CD4-positive, alpha-beta T cell treated with Interleukin-6 for 4 hours (primary cell): ENCODE results near the gene CCDC12.

ENCODE experiments used
- DNase-seq: peaks from one replicate; pipeline ENCODE4 v3.0.0-alpha.2; 2020; ENCODE audit warnings: mixed read lengths

Gene CCDC12

DNA sequence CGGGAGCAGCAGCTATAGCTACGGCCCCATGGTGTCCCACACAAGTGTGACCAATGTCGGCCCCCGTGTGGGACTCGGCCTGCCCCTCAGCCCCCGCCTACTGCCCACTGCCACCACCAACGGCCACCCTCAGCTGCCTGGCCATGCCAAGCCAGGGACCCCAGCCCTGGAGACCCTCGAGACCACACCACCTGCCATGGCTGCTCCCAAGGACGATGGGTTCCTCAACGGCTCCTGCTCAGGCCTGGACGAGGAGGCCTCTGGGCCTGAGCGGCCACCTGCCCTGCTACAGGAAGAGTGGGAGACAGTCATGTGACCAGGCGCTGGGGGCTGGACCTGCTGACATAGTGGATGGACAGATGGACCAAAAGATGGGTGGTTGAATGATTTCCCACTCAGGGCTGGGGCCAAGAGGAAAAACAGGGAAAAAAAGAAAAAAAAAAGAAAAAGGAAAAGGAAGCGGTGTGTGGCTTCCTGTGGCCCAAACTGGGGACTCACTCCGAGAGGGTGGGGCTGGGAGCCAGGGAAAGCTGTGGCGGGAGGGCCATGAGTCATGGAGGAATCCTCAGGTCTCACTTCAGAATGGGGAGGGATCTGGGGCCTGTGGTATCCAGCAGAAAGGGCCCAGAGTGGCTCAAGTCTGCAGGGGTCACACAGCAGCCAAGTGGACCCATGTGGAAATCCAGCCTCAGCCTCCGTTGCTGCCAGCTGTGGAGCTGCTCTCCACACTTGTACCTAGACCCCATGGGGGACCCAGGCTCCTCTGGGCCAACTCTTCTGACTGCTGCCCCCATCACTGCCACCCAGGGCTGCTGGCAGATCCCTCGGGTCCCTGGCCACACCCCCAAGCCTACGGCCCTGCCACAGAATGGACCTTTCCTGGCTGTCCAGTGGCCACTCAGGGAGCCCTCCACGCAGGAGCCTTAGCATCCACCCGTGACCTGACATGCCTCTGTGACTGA lies 72.9 kb downstream of the CCDC12 start:
- DNase-seq, result no peak

DNA sequence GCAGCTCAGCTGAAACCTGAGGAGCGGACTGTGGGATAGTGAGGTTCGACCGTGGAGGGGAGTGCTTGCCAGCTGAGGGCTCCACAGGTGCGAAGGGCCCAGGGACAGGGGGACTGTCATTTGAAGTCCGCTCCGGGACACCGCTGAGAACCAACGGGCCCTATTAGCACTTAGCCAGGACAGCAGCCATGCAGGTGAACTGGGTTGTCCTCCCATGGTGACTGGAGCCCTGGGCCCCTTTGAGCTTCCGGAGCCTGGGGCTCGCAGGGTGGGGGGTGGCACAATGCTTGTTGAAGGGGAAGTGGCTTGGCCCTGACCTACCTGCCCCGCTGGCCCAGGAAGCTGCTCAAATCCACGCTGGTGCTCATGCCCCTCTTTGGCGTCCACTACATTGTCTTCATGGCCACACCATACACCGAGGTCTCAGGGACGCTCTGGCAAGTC lies 74.3 kb downstream of the CCDC12 start:
- no peak for DNase-seq

DNA sequence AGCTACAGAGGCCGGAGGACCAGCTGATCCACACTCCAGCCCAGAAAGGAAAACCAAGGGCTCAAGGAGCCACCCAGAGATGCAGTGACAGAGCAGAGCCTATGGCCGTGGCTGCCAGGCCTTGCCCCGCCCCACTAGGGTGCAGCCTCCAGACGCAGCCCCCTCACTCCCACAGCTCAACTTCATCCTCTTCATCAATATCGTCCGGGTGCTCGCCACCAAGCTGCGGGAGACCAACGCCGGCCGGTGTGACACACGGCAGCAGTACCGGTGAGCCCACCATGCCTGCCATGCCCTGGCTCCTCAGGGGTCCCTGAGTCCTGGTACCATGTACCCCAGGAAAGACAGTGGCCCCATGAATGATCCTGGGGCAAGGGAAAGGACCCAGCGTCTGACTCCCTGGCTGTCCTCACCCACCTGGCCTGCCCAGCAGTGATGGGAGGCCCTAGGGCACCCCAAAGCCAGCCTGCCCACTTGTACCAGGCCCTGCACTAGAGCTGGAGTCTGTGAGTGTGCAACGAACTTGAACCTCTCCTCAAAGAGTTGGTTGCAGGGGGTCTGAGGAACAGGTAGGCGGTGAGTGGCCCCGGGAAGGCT lies 74.9 kb downstream of the CCDC12 start:
- DNase-seq, result no peak

DNA sequence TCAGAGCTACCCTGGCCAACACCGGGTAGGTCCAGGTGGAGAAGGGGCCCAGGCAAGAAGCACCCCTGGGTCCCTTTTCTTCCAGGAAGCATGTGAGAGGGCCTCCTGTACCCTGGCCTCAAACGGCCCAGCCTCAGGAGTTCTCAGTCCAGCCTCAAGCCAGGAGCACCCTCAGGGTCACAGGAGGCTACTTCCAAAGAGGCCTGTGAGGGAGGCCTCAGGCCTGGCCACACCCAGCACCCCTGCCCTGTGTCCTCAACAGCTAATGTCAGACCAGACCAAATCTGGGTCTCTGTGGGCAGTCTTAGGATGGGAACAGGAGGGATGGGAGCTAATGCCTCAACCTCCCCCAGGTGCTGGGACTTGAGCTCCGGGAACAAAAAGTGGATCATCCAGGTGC lies 75.5 kb downstream of the CCDC12 start:
- no peak for DNase-seq

DNA sequence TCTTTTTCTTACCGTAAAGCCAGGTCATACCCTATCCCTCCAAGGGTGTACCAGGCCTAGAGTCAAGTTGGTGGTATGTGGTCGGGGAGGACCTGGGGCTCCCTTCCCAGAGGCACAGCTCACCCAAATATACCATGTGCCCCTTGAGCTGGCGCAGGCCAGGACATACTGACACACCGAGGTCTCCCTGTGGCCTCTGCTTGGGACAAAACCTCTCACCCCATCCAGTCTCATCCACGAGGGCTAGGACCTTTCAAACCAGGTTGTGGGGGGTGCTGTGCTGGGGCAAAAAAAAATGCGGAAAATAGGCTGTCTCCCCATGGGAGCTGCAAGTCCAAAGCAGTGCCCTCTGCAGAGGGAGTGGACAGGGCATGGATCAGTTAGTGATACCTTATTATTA lies 76.2 kb downstream of the CCDC12 start:
- no peak for DNase-seq

DNA sequence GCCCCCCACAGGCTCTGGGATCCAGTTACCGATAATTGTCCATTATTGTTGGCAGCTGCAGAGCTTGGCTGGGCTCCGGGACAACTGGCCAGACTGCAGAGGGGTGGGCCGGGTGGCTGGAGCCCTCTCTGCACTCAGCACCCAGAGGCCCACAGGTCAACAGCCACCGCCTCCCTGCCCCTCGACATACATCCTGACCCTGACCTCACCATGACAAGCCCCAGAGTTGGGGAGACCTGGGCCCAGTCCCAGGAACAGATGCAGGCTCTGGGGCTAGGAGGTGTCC lies 76.6 kb downstream of the CCDC12 start:
- DNase-seq, result no peak

DNA sequence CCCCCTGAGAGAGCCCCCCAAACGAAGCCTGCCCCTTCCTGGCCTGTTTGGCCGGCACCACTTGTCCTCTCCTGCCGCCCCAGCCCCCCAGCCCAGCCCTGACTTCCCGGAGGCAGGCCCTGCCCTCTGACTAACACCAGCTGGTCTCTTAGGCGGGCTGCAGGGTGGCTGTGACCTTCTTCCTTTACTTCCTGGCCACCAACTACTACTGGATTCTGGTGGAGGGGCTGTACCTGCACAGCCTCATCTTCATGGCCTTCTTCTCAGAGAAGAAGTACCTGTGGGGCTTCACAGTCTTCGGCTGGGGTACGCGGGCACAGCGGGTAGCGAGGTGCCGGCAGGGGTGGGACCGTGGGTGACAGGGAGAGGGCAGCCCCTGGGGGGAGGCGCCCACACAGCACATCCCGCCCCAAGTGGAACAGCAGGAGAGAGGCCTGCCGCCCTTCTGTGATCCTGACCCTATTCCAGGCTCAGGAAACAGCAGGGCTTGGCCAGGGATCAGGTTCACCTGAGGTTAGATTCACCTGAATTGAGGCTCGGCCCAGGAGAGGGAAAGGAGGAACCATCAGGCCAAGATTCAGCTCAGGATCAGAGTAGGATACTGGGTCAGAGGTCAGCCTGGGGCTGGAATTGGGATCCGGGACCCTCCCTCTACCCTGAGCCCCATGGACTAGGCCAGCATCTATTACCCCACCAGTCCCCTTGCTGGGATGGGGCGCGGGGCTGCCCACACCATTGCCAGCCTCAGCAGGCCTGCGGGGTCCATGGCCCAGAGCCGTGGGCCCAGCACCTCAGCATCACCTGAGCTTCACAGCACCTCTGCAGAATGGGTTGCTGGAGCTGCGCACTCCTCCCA lies 77.2 kb downstream of the CCDC12 start:
- no peak for DNase-seq

DNA sequence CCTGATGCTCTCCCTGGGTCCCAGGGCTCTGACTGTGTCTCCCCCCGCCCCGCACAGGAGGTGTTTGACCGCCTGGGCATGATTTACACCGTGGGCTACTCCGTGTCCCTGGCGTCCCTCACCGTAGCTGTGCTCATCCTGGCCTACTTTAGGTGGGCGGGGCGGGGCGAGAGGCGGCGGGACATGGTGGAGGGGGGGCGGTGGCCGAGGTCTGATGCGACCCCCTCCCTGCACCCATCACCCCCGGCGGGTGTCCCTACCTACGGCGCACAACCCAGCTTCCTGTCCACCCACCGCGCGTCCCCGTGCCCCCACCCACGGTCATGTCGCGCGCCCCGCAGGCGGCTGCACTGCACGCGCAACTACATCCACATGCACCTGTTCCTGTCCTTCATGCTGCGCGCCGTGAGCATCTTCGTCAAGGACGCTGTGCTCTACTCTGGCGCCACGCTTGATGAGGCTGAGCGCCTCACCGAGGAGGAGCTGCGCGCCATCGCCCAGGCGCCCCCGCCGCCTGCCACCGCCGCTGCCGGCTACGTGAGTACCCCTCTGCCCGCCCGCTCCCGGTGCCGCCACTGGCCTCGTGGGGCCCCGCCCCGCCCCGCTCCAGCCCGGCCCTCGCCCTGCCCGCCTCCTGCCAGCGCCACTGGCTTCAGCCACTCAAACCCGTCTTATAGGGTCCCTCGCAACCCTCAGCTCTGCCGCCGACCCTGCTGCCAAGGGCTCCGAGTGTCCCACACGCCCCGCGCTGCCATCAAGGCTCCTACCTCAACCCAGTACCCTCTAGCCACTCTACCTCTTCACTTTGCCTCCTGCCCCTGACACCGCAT lies 78.0 kb downstream of the CCDC12 start:
- no peak for DNase-seq

DNA sequence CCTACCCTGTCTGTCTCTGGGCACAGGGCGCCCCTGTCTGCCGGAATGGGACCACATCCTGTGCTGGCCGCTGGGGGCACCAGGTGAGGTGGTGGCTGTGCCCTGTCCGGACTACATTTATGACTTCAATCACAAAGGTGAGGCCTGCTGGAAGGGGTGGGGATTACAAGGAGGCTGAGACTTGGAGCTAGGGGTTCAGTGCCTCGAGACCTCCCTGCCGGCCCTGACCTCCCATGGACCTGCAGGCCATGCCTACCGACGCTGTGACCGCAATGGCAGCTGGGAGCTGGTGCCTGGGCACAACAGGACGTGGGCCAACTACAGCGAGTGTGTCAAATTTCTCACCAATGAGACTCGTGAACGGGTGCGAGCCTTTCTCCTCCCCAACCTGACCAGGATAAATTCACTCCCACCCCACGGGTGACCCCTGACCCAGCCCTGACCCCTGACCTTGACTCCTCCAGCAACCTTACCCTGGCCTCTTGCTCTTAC lies 78.7 kb downstream of the CCDC12 start:
- no peak for DNase-seq

DNA sequence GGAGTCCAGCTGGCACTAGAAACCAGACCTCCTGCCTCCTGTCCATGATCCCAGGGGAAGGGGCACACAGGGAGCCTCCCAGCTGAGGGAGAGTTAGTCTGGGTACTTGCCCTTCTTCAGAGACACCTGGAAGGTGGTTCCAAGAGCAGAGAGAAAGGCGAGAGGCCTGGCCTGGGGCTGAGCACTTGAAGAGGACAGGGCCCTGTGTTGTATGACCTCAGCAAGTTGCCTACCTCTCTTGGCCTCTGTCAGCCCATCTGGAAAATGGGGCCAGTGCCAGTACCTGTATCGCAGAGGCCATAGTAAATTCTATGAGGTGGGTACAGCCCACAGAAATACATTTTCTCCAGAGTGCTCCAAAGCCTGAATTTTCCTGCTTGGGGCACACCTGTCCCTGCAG lies 79.5 kb downstream of the CCDC12 start:
- no peak for DNase-seq

DNA sequence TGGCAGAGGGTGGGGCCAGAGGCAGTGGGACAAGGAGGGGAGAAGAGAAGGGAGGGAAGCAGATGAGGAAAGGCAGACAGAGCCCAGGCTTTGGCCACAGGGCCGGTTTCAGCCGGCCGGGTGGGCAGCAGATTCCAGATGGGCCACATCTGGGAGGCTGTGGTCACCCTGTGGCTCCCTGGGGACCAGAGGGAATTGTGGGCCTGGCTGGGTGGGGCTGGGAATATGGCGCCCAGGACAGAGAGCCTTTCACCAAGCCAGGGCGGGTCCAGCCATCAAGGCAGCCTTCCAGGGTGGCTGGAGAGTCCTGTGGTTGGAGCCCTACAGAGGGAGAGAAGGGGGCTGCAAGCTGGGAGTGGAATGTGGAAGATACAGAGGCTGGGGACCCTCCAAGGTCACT lies 80.2 kb downstream of the CCDC12 start:
- no peak for DNase-seq

DNA sequence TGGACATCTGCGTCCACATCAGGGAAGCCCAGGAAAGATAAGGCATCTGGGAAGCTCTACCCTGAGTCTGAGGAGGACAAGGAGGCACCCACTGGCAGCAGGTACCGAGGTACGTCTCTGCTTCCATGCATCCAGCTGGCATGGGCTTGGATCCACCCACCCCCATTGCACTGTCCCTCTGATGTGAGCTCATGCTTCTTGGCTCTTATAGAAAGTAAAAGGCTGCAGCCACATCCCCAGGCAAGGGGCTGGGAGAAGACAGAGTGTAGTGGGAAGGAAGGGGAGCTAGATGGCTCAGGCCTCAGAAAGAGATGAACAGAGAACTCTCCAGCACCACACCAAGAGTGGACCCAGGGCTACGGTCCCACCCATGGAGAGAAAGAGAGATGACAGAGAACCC lies 80.8 kb downstream of the CCDC12 start:
- DNase-seq, result no peak

DNA sequence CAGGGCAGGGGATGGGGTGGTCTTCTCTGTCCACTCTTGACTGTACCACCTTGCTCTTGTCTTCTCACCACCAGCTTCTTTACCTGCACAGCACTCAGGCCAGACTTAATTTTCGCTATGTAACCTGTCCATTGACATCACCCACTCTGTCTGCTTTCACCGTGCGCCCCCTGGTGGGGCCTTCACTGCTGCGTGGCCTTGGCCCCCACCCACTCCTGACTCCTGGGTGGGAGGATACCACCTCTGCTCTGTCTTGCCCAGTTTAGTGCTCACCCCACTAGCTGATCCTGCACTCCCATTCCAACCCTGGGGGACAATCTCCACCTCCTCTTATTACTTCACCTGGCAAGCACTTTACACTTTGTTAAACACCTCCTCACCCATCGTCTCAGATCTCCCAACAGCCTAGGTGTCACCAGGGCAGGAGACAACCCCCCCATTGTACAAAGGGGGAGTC lies 81.3 kb downstream of the CCDC12 start:
- DNase-seq, result peak; percentile 84

DNA sequence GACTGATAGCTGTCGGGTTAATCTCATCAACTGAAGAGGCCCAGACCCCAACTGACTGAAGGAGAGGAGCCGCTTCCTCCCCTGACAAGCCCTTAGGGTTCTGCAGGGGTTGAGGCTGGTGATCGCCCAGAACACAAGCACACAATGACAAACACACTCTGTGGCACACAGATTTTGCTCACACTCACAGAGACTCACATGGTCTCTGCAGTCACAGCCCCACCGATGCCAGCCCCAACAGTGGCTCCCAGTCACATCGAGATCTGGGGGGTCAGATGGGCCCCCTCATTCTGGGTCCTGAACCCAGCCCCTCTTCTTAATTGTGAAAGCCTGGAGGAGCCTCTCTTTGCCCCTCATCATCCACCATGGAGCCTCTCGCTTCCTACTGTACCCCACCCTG lies 82.3 kb downstream of the CCDC12 start:
- DNase-seq, result no peak

DNA sequence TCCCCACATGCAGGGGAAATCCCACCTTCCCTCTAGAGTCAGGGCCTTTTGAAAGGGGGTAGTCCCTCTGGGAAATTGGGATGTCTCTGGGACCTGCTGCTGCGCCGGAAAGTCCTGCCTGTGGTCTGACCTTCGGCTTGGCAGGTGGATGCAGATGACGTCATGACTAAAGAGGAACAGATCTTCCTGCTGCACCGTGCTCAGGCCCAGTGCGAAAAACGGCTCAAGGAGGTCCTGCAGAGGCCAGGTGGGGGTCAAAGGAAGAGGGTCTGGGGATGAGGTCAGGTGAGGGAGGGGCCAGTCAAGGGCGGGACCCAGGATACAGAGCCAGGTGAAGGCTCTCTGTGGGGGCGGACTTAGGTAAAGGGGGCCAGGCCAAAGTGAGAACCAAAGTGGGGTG lies 82.8 kb downstream of the CCDC12 start:
- no peak for DNase-seq

DNA sequence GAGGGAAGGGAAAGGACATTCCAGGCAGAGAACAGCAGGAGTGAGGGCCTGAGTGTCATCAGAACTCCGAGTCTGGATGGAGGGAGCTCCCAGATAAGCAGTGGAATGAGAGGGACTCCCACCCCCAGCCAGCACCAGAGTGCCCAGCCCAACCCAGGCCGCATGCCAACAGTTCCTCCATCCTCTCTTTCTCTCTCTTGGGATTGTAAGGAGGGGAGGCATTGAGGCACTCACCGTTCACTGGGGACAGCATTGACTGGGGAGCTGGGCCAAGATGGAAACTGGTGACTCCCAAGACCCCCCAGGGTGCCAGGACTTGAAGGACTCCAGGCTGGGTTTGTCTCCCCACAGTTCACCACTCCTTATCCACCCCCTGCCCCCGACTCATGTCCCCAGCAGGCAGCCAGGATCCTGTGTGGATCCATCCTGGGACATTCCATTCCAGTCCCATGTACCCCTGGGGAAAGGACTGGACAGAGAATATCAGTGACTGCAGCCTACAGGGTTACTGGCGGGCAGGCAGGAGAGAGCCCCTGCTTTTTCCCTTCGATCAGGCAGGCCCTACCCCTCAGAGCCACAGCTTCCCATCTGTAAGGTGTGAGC lies 83.3 kb downstream of the CCDC12 start:
- no peak for DNase-seq

DNA sequence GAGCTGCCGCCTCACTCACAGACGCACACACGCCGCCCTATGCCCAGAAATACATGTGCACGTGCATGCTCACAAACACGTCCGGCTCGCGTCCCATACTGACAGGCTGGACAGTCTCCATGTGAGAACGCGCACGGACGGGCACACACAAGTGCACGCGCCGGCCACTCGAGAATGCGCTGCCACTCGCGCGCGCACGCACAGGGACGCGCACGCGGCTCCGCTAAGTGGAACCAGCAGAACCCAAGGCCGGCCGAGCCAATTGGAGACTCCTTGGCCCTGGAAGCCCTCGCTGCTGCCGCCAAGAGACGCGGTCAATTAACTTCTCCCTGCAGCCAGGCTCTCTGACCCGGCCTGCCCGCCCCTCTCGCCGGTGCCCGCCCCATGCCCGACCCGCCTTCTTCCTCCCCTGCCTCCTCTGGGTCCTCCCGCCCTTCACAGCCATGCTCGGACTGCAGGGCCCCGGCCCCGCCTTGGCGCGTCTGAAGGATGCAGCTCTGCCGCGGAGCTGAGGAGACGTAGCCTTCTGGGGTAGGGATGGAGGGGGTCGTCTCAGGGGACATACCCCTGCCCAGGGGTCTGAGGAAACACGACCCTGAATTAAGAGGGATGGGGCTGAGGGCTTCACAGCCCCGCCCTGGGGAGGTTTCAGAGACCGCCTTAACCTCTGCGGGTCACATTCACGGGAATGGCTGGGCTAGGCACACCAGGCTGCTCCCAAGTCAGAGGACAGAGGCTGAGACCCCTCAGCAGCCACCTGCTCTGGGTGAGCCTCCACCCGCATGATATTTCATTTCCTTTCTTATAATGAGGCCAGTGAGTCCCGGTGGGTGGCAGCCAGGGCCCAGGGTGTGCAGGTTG lies 84.0 kb downstream of the CCDC12 start:
- no peak for DNase-seq

DNA sequence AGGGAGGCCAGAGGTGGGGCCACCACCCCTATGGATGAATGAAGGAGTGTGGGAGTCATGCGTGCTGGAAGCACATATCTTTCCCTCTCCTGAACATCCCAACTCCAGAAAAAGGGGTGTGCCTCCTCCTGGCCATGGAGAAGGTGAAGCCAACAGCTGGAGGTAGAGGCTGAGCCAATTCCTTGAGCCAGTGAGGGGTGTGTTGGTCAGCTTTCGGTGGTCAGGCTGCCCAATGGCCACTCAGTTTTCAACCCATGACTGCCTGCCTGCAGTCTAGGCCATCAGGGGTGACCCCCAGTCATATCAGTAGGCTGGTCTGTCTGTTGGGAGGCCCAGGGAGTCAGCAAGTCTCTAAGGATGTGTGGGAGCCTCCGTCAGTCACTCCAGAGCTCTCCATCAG lies 85.4 kb downstream of the CCDC12 start:
- no peak for DNase-seq

DNA sequence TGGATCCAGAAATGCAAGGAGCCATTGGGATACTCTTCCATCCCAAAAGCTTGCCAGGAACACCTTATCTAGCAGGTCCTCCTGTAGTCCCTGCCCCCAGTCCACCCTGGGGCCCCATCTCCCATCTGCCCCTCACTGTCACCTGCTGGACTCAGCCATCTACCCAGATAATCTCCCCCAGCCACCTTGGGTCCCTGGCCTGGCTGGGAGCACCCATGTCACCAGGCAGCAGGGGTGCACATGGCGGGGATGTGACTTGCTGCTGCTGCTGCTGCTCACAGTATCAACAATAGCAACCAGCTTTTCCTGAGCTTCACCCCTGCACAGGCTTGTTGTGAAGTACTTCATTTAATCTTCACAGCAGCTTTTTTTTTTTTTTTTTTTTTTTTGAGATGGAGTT lies 86.4 kb downstream of the CCDC12 start:
- DNase-seq, result no peak

DNA sequence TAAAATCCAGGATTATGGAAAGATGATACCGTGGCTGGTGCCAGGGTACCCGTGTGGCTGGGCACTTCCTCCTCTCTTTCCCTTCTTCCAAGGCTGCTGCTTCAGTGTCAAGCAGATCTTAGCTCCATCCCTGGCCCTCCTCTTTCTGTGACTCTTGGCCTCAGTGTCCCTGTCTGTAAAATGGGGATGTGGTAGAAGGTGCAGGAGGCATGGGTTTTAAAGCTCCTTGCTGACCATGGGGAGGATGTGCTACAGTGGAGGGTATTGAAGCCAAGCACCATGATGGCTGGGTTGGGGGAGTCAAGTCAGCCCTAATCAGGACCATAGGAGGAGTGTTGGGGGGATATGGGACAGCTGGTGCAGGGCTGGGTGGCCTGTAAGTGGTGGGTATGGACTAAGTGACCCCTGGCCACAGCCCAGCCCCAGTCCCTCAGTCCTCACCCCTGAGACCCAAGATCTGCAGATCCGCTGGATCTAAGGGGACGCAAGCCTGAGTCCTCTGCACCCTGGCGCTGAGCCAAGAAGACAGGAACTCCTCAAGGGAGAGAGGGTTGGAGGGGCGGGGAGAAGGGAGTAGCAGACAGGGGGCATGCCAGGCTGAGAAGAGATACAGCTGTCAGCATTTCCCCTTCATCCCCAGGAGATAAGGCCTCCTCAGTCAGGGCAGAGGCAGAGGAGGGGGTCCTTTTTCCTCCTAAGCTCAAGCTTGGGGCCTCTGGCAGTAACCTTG lies 87.0 kb downstream of the CCDC12 start:
- DNase-seq, result no peak
